Measurements from ENCODE around the gene CTSW.

The CTSW gene

DNA sequence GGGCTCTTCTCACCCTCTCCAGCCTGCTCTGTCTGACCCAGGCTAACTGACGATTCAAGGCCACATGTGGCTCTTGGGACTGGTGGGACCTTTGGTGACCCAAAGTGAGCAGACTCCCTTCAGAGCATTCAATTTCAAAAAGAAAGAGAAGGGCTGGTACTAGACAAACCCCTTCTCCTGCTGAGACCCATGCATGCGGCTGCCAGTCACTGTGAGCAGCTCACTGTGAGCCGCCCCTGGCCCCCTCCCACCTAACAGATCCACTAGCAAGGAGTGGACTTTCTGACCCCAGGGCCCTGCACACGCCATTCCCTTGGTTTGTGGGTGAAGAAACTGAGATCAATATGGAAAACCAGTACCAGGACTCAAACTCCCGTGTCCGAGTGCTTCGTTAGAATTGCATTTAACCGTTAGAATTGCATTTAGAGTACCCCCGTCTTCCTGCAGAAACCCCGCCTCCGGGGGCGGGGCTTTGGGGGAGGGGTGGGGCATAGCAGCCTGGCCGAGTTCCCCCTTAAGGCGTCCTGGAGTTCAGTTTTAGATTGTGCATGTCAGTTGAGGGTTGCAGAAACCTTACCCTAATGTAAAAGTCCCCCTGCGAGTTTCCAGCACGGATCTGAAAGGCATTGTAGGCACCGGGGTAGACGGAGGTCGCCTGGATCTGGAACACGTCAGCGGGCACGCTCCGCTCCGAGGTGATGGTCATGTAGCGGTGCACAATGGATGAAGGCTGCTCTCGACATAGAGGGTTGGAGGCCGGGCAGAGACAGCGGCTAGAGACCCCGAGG lies 12.2 kb upstream of the CTSW start:
- Histone ChIP-seq H3K36me3 (ENCODE audit: control insufficient read depth, insufficient read depth, low read length) (no peaks in the 10 kb centered on the region), H3K27ac (no peak overlapping the region), H3K27me3 (ENCODE audit: control insufficient read depth, insufficient read depth, low read length) (no peaks in the 10 kb centered on the region), H3K79me2 (no peaks in the 10 kb centered on the region), H3K9me3 (ENCODE audit: control insufficient read depth, low read length) (no peaks in the 10 kb centered on the region), H3K4me1 (no peaks in the 10 kb centered on the region), H3K4me2 (ENCODE audit: low read length) (no peak overlapping the region), H3K4me3 (ENCODE audit: low read depth, low read length) (no peak overlapping the region), H3K9ac (no peak overlapping the region), H2AFZ (no peak overlapping the region)
- no peak for TF ChIP-seq CTCF (IDR thresholded peaks at IDR 0.05)

DNA sequence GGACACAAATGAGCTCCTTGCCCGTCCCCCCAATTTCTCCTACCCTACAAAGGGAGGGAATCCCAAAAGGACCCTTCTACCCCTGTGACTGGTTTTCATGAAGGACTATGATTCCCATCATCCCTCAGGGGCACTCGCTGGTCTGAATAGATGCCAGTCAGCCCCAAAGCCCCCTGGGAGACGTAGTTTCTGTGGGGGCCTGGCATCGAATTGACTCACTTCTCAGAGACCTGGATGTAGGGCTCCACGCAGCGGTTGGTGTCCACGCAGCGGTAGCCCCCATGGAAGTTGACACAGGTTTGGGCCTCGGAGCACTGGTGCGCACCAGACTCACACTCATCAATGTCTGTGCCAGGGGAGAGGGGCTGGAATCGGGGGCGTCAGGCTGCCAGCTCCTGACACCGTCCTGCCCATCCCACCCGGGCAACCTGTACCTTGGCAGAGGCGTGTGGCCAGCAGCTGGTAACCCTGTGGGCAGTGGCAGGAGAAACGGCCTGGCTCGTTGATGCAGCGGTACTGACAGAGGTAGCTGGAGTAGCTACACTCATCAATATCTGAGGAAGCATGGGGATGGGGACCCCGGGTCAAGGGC lies 11.5 kb upstream of the CTSW start:
- Histone ChIP-seq H3K4me1 (no peaks in the 10 kb centered on the region), H3K36me3 (ENCODE audit: control insufficient read depth, insufficient read depth, low read length) (no peaks in the 10 kb centered on the region), H3K9ac (no peak overlapping the region), H3K4me2 (ENCODE audit: low read length) (no peak overlapping the region), H3K27ac (no peak overlapping the region), H3K79me2 (no peaks in the 10 kb centered on the region), H3K9me3 (ENCODE audit: control insufficient read depth, low read length) (no peaks in the 10 kb centered on the region), H3K27me3 (ENCODE audit: control insufficient read depth, insufficient read depth, low read length) (no peaks in the 10 kb centered on the region), H2AFZ (no peak overlapping the region), H3K4me3 (ENCODE audit: low read depth, low read length) (no peak overlapping the region)
- TF ChIP-seq CTCF (IDR thresholded peaks at IDR 0.05): no peak

GRCh38 chr11:65868907-65869306 lies 10.7 kb upstream of the CTSW start:
- Histone ChIP-seq H3K4me1 (no peaks in the 10 kb centered on the region), H3K79me2 (no peaks in the 10 kb centered on the region), H3K36me3 (ENCODE audit: control insufficient read depth, insufficient read depth, low read length) (no peaks in the 10 kb centered on the region), H3K9me3 (ENCODE audit: control insufficient read depth, low read length) (no peaks in the 10 kb centered on the region), H2AFZ (no peak overlapping the region), H3K27me3 (ENCODE audit: control insufficient read depth, insufficient read depth, low read length) (no peaks in the 10 kb centered on the region), H3K4me2 (ENCODE audit: low read length) (no peak overlapping the region), H3K9ac (no peak overlapping the region), H3K27ac (no peak overlapping the region), H3K4me3 (ENCODE audit: low read depth, low read length) (no peak overlapping the region)
- TF ChIP-seq CTCF (IDR thresholded peaks at IDR 0.05): no peak

GRCh38 chr11:65869643-65870306 lies 9.9 kb upstream of the CTSW start:
- H2AFZ ChIP-seq: no peak overlapping the region
- H3K4me1 ChIP-seq: no peaks in the 10 kb centered on the region
- no peak overlapping the region for H3K27ac ChIP-seq
- H3K9me3 ChIP-seq (ENCODE audit: control insufficient read depth, low read length): no peaks in the 10 kb centered on the region
- H3K36me3 ChIP-seq (ENCODE audit: control insufficient read depth, insufficient read depth, low read length): no peaks in the 10 kb centered on the region
- no peaks in the 10 kb centered on the region for H3K79me2 ChIP-seq
- H3K4me2 ChIP-seq (ENCODE audit: low read length): no peak overlapping the region
- no peak overlapping the region for H3K4me3 ChIP-seq (ENCODE audit: low read depth, low read length)
- H3K27me3 ChIP-seq (ENCODE audit: control insufficient read depth, insufficient read depth, low read length): no peaks in the 10 kb centered on the region
- no peak overlapping the region for H3K9ac ChIP-seq
- TF ChIP-seq CTCF (IDR thresholded peaks at IDR 0.05): no peak
